Ishikawa (cell line): ENCODE data around the gene FEM1B.

Experiments used
- CEBPB ChIP-seq: IDR thresholded peaks from 2 replicates; pipeline ENCODE4 v1.6.1; 2012
- CREB1 ChIP-seq: IDR thresholded peaks from 2 replicates; pipeline ENCODE4 v1.6.1; 2012; ENCODE audit warnings: low read depth
- EGR1 ChIP-seq: IDR thresholded peaks from 2 replicates; pipeline ENCODE4 v1.6.1; 2012
- EP300 ChIP-seq: IDR thresholded peaks from 2 replicates; pipeline ENCODE4 v1.6.1; 2012; ENCODE audit warnings: borderline replicate concordance
- FOXM1 ChIP-seq: IDR thresholded peaks from 2 replicates; pipeline ENCODE4 v1.6.1; 2012; ENCODE audit warnings: low read depth, borderline replicate concordance
- NFIC ChIP-seq: IDR thresholded peaks from 2 replicates; pipeline ENCODE4 v1.6.1; 2012
- RAD21 ChIP-seq: IDR thresholded peaks from 2 replicates; pipeline ENCODE4 v1.6.1; 2012; ENCODE audit warnings: low read depth
- TAF1 ChIP-seq: IDR thresholded peaks from 2 replicates; pipeline ENCODE4 v1.6.1; 2012; ENCODE audit warnings: low read depth, mild to moderate bottlenecking
- TCF12 ChIP-seq: IDR thresholded peaks from 2 replicates; pipeline ENCODE4 v1.6.1; 2012; ENCODE audit warnings: low read depth
- TEAD4 ChIP-seq: IDR thresholded peaks from 2 replicates; pipeline ENCODE4 v1.6.1; 2012
- YY1 ChIP-seq: IDR thresholded peaks from 2 replicates; pipeline ENCODE4 v1.6.1; 2012; ENCODE audit warnings: low read depth
- ZBTB7A ChIP-seq: IDR thresholded peaks from 2 replicates; pipeline ENCODE4 v1.6.1; 2012; ENCODE audit warnings: low read depth
- TF ChIP-seq, protein P1 (sequence below): IDR thresholded peaks from 2 replicates; pipeline ENCODE4 v1.6.1; 2012
- TF ChIP-seq, protein P2 (sequence below): IDR thresholded peaks from 2 replicates; pipeline ENCODE4 v1.6.1; 2012; ENCODE audit warnings: low read depth, mild to moderate bottlenecking
- TF ChIP-seq, protein P3 (sequence below): IDR thresholded peaks from 2 replicates; pipeline ENCODE4 v1.6.1; 2012

Gene FEM1B

DNA sequence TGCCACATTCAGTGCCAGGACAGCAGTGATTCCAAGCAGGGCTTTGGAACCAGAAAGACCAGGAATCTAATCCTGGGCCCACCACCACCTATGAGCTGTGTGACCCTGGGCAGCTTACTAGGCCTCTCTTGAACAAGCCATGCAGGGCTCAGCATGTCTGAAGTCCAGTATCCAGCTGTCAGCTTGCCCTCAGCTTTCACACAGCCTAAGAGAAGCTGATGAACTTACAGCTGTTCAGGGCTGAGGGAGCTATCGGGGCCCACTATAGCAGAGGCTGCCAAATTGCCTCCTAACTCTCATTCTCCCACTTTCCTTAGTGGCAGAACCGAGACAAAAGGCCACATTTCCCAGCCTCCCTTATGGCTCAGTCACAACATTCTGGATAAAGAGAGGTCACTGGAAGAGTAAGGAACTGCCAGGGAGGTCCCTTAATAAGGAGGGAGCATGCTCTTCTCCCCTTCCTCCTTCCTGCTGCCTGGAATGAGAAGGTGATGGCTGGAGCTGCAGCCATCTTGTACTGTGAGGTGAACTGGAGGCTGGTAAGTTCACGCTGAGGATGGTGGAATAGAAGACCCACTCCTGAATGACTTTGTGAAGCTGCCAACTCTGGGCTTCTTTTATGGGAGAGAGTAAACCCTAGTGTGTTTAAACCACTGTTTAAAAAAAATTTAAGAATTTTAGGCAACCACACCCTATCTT is 34.5 kb downstream of the FEM1B start:
- TF ChIP-seq CEBPB = no peak
- TF ChIP-seq YY1 = no peak
- no peak for TF ChIP-seq TCF12
- no peak for TF ChIP-seq ZBTB7A
- TF ChIP-seq, protein P1, sequence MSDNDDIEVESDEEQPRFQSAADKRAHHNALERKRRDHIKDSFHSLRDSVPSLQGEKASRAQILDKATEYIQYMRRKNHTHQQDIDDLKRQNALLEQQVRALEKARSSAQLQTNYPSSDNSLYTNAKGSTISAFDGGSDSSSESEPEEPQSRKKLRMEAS = no peak
- TF ChIP-seq FOXM1 = no peak
- TF ChIP-seq, protein P2, sequence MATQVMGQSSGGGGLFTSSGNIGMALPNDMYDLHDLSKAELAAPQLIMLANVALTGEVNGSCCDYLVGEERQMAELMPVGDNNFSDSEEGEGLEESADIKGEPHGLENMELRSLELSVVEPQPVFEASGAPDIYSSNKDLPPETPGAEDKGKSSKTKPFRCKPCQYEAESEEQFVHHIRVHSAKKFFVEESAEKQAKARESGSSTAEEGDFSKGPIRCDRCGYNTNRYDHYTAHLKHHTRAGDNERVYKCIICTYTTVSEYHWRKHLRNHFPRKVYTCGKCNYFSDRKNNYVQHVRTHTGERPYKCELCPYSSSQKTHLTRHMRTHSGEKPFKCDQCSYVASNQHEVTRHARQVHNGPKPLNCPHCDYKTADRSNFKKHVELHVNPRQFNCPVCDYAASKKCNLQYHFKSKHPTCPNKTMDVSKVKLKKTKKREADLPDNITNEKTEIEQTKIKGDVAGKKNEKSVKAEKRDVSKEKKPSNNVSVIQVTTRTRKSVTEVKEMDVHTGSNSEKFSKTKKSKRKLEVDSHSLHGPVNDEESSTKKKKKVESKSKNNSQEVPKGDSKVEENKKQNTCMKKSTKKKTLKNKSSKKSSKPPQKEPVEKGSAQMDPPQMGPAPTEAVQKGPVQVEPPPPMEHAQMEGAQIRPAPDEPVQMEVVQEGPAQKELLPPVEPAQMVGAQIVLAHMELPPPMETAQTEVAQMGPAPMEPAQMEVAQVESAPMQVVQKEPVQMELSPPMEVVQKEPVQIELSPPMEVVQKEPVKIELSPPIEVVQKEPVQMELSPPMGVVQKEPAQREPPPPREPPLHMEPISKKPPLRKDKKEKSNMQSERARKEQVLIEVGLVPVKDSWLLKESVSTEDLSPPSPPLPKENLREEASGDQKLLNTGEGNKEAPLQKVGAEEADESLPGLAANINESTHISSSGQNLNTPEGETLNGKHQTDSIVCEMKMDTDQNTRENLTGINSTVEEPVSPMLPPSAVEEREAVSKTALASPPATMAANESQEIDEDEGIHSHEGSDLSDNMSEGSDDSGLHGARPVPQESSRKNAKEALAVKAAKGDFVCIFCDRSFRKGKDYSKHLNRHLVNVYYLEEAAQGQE = no peak
- TF ChIP-seq NFIC = no peak
- TF ChIP-seq EGR1 = no peak
- TF ChIP-seq, protein P3, sequence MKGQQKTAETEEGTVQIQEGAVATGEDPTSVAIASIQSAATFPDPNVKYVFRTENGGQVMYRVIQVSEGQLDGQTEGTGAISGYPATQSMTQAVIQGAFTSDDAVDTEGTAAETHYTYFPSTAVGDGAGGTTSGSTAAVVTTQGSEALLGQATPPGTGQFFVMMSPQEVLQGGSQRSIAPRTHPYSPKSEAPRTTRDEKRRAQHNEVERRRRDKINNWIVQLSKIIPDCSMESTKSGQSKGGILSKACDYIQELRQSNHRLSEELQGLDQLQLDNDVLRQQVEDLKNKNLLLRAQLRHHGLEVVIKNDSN = no peak
- no peak for TF ChIP-seq TAF1
- TF ChIP-seq CREB1 = no peak
- no peak for TF ChIP-seq EP300
- TF ChIP-seq TEAD4 = no peak

DNA sequence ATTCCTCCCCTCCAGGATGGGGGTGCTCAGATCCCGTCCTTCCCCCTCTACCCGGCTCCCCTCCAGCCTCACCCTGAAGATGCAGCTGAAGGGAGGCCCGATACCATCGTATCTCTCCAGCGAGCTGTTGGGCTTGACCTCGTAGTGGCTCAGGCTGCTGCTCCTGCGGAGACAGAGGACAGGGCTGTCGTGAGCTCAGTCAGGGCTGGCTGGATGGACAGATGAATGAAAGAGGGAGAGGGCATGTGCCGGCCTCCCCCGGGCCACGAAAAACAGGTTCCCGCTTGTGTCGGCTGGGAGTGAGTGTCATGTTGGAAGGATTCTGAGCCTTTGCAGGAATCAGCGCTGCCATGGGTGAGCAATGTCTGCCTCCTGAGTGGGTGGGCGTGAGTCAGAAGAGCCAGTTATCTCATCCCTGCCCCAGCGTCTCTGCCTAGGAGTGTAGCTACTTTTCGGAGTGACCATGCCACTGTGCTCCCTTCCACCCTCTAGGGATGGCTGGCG is 35.2 kb downstream of the FEM1B start:
- TF ChIP-seq FOXM1 = no peak
- TF ChIP-seq ZBTB7A = no peak
- no peak for TF ChIP-seq TEAD4
- no peak for TF ChIP-seq RAD21
- TF ChIP-seq EP300 = no peak
- no peak for TF ChIP-seq NFIC
- TF ChIP-seq EGR1 = no peak
- TF ChIP-seq, protein P2 = no peak
- TF ChIP-seq TAF1 = no peak
- TF ChIP-seq CREB1 = no peak
- no peak for TF ChIP-seq CEBPB
- TF ChIP-seq YY1 = no peak

DNA sequence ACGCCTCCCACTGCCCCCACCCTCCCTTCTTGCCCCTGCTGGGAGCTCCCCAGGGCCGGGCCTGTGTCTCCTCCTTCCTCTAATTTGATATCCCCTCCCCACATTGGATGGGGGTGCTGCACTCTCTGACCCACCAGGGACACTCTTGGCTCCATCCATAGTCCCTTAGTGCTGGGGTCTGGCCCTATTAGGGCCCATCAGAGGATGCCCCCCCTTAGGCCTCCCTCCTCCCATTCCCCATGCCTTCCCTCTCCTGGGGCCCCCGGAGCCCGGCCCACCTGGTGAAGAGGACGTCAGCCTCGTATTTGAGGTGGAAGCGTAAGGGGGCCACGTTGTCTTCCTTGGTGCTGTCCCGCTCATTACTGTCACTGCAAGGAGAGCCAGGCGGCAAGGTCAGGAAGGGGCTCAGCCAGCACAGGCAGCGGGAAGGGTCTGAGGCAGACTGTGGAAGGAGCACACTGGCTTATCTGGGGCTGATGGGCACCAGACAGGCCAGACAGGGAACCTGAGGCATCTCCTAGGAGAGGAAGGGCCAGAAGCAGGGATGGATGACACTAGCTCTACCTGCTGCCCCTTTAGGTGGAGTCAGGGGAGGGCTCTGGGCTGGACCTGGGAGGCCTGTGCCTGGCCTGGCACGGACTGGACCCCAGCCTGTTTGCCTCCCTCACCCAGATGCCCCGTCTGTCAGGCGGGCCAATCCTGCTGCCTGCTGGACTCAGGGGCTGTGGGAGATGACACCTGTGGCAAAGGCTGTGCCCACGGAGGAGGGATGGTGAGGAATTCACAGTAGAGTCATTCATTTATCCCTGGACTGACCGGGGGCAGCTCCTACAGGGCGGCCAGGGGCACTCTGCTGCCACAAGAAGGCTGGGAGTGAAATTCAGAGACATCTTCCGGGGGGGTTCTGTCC is 36.2 kb downstream of the FEM1B start:
- TF ChIP-seq CREB1 (no peak), ZBTB7A (no peak), RAD21 (no peak), EP300 (no peak), EGR1 (no peak), FOXM1 (no peak), TAF1 (no peak), CEBPB (no peak), TCF12 (no peak), TEAD4 (no peak), YY1 (no peak)
- TF ChIP-seq, protein P2 = no peak
- TF ChIP-seq, protein P3 = no peak
- TF ChIP-seq, protein P1 = no peak

DNA sequence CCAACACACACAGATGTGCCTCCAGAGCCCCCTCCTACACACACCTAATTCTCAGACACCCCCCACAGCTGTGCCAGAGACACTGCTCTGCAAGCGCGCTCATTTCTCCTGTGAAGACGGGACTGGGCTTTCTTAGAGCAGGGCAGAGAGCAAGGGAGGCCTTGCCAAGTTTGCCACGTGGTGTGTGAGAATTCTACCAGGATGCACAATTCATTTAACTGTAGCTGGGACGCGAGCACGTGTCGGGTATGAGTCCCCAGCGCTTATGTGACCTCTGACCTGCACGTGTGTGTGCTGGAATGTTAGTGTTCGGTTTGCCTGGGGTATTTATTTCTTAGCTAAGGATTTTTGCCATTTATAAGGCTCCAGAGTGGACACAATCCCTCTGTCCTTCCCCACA is 37.0 kb downstream of the FEM1B start:
- no peak for TF ChIP-seq RAD21
- TF ChIP-seq ZBTB7A = no peak
- no peak for TF ChIP-seq NFIC
- TF ChIP-seq, protein P1 = no peak
